HG02870 (cell line): ENCODE measurements around the gene BCL2L11.
"Not testable (repeated sequence)": the region's sequence is repeated elsewhere in the genome, so short reads cannot be mapped to it uniquely, and the experiment has no call there.

ENCODE experiments used
- ATAC-seq: cut with Tn5 transposase; IDR thresholded peaks from one replicate; pipeline ENCODE4 v1.9.1; 2021; ENCODE audit warnings: mild to moderate bottlenecking, moderate library complexity; ENCODE audit not compliant: unreplicated experiment

Gene BCL2L11, protein sequence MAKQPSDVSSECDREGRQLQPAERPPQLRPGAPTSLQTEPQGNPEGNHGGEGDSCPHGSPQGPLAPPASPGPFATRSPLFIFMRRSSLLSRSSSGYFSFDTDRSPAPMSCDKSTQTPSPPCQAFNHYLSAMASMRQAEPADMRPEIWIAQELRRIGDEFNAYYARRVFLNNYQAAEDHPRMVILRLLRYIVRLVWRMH

GRCh38 chr2:111120253-111121027 lies at the start of gene BCL2L11:
Gene BCL2L11 (plus strand): TSS chr2:111120914. CDS start chr2:111123746, 2,832 bp downstream.
- peak; percentile 50 for ATAC-seq

- no peak for ATAC-seq
Observed at GRCh38 chr2:111071600-111072171, 49.0 kb upstream of the BCL2L11 start.

- no peak for ATAC-seq
Observed at GRCh38 chr2:111072220-111072871, 48.4 kb upstream of the BCL2L11 start.

- ATAC-seq, result not testable (repeated sequence)
Observed at GRCh38 chr2:111082659-111083058, 38.1 kb upstream of the BCL2L11 start.

DNA sequence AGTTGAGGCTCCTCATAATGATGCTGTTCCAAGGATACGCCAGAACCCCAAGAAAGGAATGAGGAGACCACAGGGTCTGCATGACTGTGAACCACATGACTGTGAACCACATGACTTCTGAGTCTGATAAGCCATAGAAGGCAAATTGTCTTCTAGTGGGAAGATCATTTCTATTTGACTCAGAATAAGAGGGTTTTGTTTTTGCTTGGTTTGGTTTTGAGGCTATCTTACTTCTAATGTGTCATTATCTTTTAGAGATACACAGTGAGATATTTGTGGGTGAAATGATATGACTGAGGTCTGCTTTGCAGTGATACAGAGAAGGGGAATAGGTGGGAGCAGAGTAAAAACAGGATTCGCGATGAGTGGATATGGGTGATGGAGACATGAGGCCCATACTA lies 28.9 kb upstream of the BCL2L11 start:
- ATAC-seq, result peak; percentile 35

DNA sequence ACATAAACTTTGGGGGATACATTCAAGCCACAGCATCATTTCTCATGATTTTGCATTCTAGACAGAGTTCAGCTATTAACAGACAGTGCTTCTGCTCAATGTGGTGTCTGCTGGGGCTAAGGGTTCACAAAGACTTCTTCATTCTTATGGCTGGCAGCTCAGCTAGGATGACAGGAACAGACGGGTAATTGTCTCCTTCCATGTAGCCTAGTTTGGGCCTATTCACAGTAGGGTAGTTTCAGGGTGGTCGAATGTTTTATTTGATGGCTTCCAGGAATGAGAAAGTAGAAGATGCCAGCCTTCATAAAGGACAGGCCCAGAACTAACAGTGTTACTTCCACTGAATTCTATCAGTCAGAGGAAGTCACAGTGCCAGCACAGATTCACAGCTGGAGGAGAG lies 26.0 kb upstream of the BCL2L11 start:
- ATAC-seq, result no peak

GRCh38 chr2:111095434-111095833 lies 25.3 kb upstream of the BCL2L11 start:
- no peak for ATAC-seq

GRCh38 chr2:111099402-111099801 lies 21.3 kb upstream of the BCL2L11 start:
- no peak for ATAC-seq

- ATAC-seq, result no peak
Observed at GRCh38 chr2:111100087-111100764, 20.5 kb upstream of the BCL2L11 start.

DNA sequence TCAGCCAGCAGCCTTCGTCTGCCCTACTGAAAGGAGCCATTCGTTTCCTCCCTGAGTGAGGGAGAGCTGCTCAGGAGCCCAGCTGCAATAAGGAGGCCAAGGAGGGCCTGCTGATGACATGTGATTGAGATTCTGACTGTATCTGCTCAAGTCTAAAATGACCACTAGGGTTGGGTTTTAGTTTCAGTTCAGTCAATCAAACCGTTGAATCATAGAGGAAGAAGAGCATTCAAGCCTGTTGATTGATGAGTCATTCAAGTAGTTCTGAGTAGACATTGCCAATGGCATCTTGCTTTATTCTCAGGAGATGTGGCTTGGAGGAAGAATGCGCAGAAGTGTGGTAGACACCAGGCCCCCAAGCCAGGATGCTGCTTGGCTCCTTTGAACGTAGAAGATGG lies 19.9 kb upstream of the BCL2L11 start:
- ATAC-seq, result no peak

GRCh38 chr2:111101592-111101991 lies 19.1 kb upstream of the BCL2L11 start:
- ATAC-seq, result no peak

- ATAC-seq, result no peak
Observed at GRCh38 chr2:111102216-111102615, 18.5 kb upstream of the BCL2L11 start.

GRCh38 chr2:111105926-111106325 lies 14.8 kb upstream of the BCL2L11 start:
- ATAC-seq, result no peak

DNA sequence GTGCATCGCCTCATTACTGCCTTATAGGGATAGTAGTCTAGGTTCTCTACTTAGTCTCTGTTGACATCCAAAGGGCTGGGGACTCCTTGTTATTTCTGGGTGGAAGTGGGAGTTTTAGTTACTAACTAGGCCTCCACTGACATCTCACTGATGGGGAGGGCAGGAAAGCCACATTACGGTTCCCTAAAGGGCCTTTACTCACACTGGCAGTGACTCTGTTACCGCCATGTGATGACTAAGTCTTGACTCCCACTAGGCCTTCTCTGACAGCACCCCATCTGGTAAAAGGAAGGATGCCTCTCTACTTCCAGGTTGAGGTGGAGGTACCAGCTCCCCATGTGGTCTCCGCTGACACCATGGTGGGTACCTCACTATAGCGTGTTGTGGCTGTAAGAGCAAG lies 14.0 kb upstream of the BCL2L11 start:
- no peak for ATAC-seq

- no peak for ATAC-seq
Observed at GRCh38 chr2:111108745-111109271, 11.9 kb upstream of the BCL2L11 start.

GRCh38 chr2:111111101-111111755 lies 9.5 kb upstream of the BCL2L11 start:
- ATAC-seq, result no peak

DNA sequence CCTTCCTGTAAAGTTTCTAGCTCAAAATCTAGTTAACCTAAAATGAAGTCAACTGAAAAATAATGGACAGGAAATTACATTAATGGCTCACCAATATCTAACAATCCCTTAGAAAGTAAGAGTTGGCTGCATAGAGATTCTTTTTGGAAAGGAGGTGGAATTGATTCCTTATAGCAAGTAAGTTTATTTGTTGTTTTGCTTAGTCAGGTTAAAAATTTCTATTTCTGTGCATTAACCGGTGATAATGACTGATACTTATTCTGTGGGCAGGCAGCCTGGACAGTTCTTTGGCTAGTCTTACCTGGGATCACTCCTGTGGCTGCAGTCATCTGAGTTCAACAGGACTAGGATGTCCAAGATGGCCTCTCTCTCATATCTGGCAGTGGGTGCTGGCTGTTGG lies 6.9 kb upstream of the BCL2L11 start:
- ATAC-seq, result no peak

GRCh38 chr2:111116011-111116746 lies 4.5 kb upstream of the BCL2L11 start:
- peak; percentile 32 for ATAC-seq

DNA sequence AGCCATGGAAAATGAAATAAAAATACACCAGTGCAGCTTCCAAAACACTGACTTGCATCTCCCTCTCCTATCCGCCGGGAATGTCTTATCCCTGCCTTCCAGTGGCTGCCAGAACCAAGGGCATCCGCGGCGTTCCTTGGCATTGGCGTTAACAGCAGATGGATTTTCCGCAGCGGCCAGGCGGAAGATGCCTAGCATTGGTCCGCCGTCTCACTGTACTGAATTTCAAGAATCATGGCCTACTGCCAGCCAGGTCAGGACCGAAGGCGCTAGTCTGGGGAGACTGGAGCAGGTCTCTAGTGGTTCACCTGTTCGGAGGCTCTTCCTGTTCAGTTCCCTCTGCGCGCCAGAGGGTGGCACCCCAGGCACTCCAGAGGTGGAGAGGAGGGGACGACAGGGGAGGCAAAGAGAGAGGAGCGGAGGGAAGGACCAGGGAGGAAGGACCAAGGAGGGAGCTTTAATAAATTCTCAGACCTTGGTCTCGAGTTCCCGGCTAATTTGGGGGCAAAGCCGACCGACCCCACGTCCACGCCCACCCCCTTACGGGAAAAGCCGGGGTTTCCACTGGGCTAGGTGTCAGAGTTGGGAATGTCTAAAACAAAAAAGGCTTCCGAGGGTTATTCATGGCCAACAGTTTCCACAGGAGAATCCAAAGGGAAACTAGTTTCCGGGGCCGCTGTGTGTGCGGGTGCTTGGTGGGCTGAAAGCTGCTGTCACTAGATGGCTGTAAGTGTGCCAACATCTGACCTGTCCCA lies 3.7 kb upstream of the BCL2L11 start:
- ATAC-seq, result no peak
